ENCODE data around the gene STRADB.
"Not testable (repeated sequence)": the region's sequence is repeated elsewhere in the genome, so short reads cannot be mapped to it uniquely, and the experiment has no call there.

The STRADB gene

GRCh38 chr2:201458381-201458780 is 6.8 kb downstream of the STRADB start:
- H3K4me3 ChIP-seq, result no peak overlapping the region
- H3K27ac ChIP-seq, result no peak overlapping the region

- no peak overlapping the region for H3K27ac ChIP-seq
- no peak overlapping the region for H3K4me3 ChIP-seq
Measured at GRCh38 chr2:201460532-201460931, 9.0 kb downstream of the STRADB start.

GRCh38 chr2:201464547-201464946 is 13.0 kb downstream of the STRADB start:
- H3K4me3 ChIP-seq, result no peak overlapping the region
- H3K27ac ChIP-seq, result peak overlapping the region in 1 of 21 experiments; percentile 36

- Histone ChIP-seq H3K27ac (peak overlapping the region in 10 of 21 experiments; percentile 15 to 68 (median 34)), H3K4me3 (no peak overlapping the region)
Measured at GRCh38 chr2:201465524-201465971, 14.0 kb downstream of the STRADB start.

GRCh38 chr2:201466050-201466675 is 14.6 kb downstream of the STRADB start:
- Histone ChIP-seq H3K27ac (peak overlapping the region in 9 of 21 experiments; percentile 16 to 68 (median 36)), H3K4me3 (no peak overlapping the region)

- H3K27ac ChIP-seq, result no peak overlapping the region
Measured at GRCh38 chr2:201467666-201468065, 16.1 kb downstream of the STRADB start.

GRCh38 chr2:201470821-201471731 is 19.5 kb downstream of the STRADB start:
- Histone ChIP-seq H3K27ac (no peak overlapping the region), H3K4me3 (no peak overlapping the region)

More at GRCh38 chr2:201467666-201468065, 16.1 kb downstream of the STRADB start:
- H3K4me3 ChIP-seq, result no peak overlapping the region

GRCh38 chr2:201471732-201472393 is 20.3 kb downstream of the STRADB start:
- no peak overlapping the region for H3K27ac ChIP-seq

GRCh38 chr2:201472411-201472810 is 20.9 kb downstream of the STRADB start:
- no peak overlapping the region for H3K4me3 ChIP-seq
- H3K27ac ChIP-seq, result no peak overlapping the region

More at GRCh38 chr2:201471732-201472393, 20.3 kb downstream of the STRADB start:
- H3K4me3 ChIP-seq, result no peak overlapping the region

- no peak overlapping the region for H3K4me3 ChIP-seq
- H3K27ac ChIP-seq, result no peak overlapping the region
Measured at GRCh38 chr2:201482543-201482942, 31.0 kb downstream of the STRADB start.

GRCh38 chr2:201483342-201483741 is 31.8 kb downstream of the STRADB start:
- Histone ChIP-seq H3K27ac (no peak overlapping the region), H3K4me3 (no peak overlapping the region)

GRCh38 chr2:201483758-201484157 is 32.2 kb downstream of the STRADB start:
- not testable (repeated sequence) for H3K4me3 ChIP-seq, H3K27ac ChIP-seq

- H3K27ac ChIP-seq, result no peak overlapping the region
- no peak overlapping the region for H3K4me3 ChIP-seq
Measured at GRCh38 chr2:201484805-201485204, 33.3 kb downstream of the STRADB start.

- no peak overlapping the region for H3K4me3 ChIP-seq
- H3K27ac ChIP-seq, result no peak overlapping the region
Measured at GRCh38 chr2:201490291-201490690, 38.8 kb downstream of the STRADB start.

GRCh38 chr2:201496785-201497184 is 45.2 kb downstream of the STRADB start:
- Histone ChIP-seq H3K27ac (no peak overlapping the region), H3K4me3 (no peak overlapping the region)

- no peak overlapping the region for H3K4me3 ChIP-seq
- H3K27ac ChIP-seq, result no peak overlapping the region
Measured at GRCh38 chr2:201500534-201500933, 49.0 kb downstream of the STRADB start.

GRCh38 chr2:201502713-201503112 is 51.2 kb downstream of the STRADB start:
- no peak overlapping the region for H3K27ac ChIP-seq
- H3K4me3 ChIP-seq, result no peak overlapping the region

GRCh38 chr2:201507725-201508124 is 56.2 kb downstream of the STRADB start:
- Histone ChIP-seq H3K27ac (no peak overlapping the region), H3K4me3 (no peak overlapping the region)

GRCh38 chr2:201513271-201513670 is 61.7 kb downstream of the STRADB start:
- H3K4me3 ChIP-seq, result no peak overlapping the region
- no peak overlapping the region for H3K27ac ChIP-seq

GRCh38 chr2:201515573-201516246 is 64.2 kb downstream of the STRADB start:
- Histone ChIP-seq H3K27ac (no peak overlapping the region), H3K4me3 (no peak overlapping the region)

All from skin epidermis (tissue), 12 donors.